ENCODE data around the gene PALB2.

PALB2 gene

DNA sequence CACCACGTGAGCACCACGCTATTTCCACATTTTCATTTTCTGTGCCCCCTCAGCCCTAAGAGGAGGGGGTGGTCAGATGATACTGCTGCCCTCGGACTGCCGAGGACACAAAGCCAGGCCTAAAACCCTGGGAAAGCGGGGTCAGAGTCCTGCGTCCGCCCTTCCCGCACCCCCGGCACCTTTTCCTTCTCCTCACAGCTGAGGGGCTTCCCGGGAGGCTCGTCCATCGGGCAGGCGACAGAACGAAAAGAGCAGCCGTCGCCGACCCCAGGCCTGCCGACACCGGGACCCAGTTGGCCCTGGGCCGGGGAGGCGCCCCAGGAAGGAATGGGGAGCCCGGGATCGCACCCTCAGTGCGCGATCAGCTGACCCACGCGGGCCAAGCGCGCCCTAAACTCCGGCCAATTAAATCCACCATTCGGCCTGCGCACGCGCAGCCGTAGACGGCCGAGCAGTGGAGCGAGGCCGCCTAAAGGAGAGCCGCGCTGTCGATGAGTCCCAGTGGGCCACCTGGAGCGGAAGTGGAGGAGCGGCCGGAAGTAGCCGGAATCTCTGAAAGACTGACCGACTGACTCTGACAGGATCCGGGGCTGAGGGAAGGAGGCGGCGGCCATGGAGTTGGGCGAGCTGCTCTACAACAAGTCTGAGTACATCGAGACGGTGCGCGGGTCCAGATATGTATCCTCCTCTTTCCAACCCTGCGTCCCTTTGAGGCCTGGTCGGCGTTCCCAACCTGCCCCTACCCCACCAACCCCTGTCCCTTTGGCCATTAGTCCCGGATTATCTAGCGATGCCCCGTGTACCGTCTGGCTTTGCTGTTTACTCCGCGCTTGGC, at the start of gene PALB2, which contains the start of gene DCTN5:
TSS of gene PALB2 (minus strand) at position 380 of the 835 bp plus-strand sequence. CDS start at position 227, 153 bp downstream.
TSS of gene DCTN5 (plus strand) at position 536 of the 835 bp plus-strand sequence. CDS start at position 613, 77 bp downstream.
- DNase-seq = peak; percentile 93

DNA sequence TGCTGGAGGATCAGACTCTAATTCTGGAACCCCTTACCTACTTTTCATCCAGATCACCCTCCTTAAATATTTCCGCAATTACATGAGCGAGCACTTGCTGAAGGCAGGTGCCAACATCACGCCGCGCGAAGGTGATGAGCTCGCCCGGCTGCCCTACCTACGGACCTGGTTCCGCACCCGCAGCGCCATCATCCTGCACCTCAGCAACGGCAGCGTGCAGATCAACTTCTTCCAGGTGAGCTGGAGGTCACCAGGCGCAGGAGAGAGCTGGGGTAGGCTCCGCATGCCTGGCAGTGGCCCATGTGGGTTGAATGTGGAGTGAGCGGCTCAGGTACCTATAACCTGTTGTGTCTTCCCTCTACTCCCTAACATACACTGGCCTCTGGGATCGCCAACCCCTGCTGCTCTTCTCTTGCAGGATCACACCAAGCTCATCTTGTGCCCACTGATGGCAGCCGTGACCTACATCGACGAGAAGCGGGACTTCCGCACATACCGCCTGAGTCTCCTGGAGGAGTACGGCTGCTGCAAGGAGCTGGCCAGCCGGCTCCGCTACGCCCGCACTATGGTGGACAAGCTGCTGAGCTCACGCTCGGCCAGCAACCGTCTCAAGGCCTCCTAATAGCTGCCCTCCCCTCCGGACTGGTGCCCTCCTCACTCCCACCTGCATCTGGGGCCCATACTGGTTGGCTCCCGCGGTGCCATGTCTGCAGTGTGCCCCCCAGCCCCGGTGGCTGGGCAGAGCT, 48.5 kb upstream of the PALB2 start:
- no peak for DNase-seq

DNA sequence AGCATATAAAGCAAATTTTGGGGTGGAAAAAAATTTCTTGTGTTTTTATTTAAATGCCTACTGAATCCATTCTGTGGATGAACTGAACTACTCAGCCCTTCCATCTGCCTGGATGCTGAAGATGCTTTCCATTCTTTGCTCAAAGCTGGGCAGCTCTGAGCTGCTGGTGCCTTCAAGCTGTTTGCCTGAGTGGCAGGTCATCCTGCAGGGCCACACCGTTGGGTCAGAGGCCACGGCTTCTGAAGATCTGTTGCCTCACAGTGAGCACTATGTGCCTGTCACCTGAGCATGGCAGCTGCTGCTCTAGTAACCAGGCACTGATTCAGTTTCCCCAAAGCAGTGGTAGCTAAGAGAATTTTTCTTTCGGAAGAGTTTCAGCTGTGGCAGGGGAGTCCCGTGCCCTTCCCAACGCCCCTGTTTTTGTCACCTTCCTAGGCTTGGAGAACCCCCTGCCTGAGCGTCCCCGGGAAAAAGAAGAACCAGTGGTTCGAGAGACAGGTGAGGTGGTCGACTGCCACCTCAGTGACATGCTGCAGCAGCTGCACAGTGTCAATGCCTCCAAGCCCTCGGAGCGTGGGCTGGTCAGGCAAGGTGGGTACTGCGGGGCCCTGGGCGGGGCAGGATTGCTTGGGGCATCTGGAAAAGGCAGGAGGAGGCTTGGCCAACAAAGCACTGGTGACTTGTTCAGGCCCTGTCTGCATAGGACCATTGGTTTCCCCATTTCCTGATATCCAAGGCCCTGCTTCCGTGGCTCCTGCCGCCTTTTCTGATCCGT, 46.1 kb upstream of the PALB2 start:
- no peak for DNase-seq

DNA sequence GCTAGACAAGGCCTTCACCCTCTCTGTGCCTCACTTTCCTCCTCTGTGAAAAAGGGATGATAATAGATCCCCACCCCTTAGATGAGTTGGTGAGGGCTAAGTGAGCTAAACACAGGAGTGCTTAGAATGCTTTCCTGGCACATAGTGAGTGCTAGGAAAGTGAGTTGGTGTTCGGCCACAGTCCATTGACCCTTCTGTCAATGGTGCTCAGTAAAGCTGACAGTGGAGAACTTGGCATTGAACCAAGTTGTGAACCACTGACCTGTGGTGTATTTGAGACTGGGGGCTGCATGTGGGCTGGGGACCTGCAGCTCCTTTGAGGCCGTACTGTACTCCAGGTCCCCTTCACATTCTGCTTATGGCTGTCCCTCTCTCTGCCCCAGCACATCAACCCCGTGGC, 42.4 kb upstream of the PALB2 start:
- no peak for DNase-seq

DNA sequence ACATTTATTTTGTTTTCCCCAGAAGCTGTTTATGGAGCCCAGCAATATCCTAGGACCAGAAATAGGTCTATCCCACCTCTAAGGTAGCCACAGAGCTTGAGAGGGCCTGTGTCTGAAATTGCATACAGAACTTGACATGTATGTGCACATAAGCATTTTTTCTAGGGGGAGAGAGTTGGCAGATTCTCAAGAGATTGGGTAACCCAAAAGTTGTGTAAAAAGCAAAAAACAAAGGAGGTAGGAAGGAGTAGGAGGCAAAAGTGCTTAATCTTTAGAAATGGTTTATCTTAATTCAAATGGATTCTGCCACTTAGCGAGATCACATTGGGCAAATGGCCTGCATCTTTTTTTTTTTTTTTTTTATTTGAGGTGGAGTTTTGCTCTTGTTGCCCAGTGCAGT, 41.1 kb upstream of the PALB2 start:
- no peak for DNase-seq

DNA sequence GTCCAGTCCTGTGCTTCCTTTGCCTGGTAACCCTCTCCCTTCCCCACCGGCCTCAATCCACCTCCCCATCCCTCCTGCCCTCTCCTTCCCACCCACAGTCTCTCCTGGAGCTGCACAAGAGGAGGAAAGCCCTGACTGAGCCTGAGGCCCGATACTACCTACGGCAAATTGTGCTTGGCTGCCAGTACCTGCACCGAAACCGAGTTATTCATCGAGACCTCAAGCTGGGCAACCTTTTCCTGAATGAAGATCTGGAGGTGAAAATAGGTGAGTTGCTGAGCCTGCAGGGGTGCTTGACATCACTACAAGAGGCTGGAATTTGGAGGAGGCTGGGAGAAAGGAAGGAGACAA, 38.9 kb upstream of the PALB2 start:
- DNase-seq = no peak

DNA sequence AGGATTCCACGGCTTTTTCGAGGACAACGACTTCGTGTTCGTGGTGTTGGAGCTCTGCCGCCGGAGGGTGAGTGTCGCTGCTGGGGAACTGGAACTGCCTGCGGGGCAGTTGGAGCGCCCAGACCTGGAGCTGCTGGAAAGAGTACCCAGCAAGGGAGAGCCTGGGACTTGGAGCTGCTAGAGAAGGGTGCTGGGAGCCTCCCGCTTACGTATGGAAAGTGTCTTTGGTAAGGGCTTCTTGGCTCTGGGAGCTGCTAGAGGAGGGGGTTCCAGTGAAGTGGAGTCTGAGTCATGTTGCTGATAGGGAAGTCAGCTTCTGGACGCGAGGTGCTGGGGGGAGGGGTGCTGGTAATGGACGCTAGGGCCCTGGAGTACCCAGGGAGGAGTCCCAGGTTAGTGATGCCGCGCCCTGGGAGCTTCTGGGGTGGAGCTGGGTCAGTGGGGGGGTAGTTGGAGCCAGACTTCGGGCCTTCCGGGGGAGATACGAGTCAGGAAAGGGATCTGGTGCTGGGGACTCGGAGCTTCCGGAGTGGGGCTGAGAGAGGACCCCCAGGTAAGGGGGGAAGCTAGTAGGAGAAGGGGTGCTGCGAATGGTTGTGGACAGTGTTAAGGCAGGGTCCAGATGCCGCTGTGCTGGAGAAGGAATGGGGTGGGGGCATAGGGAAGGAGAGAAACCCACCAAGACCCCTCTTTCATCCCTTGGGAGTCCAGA, 38.3 kb upstream of the PALB2 start:
- DNase-seq = peak; percentile 42

DNA sequence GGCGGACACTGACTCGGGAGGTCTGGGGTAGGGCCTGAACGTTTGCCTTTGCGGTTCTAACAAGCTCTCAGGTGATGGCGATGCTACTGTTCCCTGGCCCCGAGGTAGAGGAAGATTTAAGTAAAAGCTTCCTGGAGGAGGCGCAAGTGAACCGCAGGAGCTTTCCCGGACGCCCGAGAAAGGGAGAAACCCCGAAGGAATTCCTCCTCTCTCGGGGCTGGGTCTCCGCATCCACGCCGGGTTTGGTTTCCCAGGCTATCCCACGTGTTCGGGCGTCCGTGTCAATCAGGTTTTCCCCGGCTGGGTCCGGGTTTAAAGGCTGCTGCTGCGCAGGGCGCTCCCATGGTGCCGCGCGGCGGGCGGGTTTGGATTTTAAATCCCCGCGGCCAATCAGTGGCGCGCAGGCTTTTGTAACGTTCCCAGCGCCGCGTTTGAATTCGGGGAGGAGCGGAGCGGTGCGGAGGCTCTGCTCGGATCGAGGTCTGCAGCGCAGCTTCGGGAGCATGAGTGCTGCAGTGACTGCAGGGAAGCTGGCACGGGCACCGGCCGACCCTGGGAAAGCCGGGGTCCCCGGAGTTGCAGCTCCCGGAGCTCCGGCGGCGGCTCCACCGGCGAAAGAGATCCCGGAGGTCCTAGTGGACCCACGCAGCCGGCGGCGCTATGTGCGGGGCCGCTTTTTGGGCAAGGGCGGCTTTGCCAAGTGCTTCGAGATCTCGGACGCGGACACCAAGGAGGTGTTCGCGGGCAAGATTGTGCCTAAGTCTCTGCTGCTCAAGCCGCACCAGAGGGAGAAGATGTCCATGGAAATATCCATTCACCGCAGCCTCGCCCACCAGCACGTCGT, 37.5 kb upstream of the PALB2 start, which contains the start of gene PLK1:
TSS of gene PLK1 (plus strand) at position 460 of the 844 bp plus-strand sequence. CDS start at position 504, 44 bp downstream.
- peak; percentile 61 for DNase-seq

DNA sequence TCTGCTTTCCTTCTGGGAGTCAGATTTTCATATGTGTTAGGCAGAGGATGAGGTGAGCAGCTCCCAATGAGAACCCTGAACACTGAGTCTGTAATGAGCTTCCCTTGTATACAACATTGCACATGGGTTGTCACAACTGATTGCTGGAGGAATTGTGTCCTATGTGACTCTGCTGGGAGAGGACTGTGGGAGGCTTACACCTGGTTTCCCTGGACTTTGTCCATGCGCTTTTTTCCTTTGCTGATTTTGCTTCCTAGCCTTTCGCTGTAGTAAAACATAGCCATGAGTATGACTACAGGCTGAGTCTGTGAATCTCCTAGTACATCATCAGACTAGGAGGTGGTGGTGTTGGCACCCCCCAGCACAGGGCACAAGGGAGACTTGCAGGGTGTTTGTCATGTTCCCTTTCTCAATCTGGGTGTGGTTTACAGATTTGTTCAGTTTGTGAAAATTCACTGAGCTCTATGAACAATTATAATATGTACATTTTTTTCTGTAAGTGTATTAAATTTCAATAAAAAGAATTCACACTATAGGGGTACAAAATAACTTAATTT, 35.9 kb upstream of the PALB2 start:
- DNase-seq = no peak

DNA sequence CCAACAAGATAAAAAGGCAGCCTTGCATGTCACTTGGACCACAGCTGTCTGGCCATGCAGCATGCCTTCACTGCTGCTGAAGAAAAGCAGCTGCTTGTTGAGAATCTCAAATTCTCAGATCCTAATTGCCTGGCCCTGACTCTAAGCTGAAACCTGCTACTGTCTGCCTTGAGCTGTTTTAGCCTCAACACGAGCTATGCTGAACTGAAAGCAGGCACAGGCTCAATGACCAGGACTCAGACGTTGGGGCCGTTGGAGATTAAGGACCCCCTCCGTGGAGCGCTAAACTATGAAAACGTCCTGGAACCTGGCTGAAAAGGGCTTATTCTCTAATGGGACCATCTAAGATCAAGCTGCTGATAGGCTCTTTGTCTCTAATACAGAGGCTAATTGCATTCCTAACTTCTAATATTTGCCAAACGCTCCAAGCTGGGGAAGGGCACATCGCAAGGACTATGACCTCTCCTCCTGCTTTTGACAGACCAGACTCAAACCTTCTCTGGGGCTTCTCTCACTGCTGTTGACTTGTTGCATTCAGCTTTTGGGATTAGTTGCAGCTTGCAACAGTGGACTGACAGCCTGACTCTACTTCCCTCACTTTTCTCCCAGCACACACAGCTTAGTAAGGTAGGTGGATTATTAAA, 33.0 kb upstream of the PALB2 start:
- DNase-seq = no peak

DNA sequence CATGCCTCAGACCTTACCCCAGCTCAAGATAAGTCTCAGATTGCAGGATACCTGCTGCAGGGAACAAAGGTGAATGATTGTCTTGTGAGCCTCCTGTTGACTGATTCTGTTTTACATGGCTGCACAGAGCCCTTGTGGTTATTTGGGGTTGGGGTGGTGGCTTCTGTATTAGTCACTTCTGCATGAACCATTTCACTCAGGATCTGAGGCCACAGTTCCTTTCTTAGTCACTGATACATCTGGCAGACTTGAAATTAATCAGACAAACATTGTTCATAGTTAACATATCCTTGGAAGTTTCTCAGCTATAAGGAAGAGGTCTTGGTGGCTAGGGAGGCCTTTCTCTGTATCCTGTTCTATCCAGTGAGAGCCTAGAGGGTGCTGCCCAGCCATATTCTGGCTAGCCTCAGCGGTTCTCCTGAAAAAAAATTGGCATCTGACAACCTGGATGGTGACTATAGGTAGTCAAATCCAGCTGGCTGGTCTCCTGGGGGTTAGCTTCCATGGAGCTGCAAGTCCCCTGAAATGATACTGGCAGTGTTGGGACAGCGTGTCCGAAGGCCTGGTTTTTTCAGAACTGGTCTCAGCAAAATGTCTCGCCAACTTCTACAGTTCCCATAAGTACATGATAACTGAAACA, 29.1 kb upstream of the PALB2 start:
- no peak for DNase-seq

DNA sequence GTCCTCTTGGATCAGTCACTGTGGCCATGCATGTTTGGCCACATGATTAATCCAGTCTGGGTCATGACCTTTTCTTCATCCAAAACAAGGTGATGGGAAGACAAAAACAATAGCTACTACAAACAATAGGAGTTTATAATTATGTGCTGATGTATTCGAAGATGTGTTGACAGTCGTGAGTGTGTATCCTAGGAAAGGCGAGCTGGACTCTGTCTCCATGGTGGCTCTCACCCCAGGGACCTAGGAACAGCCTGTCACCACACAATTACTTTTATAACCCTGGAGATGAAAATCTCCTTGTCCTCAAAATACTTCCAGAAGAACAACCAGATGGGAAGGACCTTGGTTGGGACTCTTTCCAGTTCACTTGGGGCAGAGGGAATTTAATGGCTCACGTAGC, 27.8 kb upstream of the PALB2 start:
- DNase-seq = no peak

DNA sequence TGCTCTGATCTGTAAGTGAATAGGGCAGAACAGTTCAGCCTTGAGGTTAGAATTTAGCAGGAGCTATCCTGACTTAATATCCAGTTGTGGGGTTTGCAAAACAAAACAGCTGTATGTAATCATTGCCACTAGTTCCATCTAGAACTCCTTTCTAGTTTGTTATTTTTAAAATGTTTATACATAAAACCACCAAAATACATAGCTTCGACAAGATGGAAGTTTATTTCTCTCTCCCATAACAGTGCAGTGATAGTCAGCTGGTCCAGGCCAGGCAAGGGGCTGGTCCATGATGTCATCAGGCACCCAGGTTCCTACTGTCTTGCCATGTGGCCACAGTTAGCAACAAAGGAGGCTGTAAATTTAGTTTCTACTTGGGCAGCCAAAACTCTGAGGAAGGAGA, 27.1 kb upstream of the PALB2 start:
- DNase-seq = no peak

DNA sequence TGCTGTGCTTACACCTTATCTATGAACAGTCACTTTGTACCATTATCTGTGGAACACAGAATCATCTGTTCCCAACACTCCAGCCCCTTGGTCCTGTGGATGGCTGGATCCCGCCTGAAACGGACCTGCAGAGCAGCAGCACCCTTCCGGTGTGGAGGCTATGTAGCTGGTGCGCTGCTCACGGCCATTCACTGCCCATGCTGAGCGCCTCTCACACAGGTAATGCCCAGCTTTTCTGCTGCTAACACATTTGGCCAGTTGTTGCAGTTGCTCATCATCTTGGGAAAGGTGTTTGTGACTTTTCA, 26.2 kb upstream of the PALB2 start:
- DNase-seq = no peak

DNA sequence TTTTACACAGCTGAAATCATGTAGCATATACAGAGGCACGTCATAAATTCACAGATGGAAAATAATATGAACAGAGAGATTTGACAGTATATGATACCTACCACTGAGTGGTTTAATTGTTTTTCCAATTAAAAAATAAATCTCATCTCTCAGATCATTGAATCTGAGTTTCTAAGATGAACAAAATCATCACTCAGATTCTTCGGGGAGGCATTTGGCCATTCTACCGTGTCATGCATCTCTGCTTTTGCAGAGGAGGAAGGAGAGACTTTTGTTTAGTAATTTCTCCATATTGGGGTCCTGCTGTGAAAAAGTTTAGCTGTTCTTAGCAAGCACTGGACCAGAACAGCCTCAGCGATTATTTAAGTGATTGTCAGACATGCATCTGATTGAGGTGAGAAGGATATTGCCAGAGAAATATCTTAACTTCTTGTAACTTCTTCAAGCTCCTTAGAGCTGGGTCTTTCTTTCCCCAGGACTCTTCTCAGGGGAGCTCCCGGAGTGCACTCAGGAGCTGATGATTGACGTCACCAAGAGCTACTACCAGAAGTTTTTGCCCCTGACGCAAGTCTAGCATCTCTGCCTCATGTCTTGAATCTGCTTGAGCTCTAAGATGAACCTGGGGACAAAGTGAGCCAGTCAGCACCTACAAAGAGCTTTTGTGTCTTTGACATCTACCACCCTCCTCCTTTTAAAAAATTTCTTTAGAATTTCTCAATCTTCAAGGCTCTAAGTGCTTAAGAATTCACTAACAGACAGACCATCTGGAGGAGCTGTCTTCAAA, 25.7 kb upstream of the PALB2 start:
- DNase-seq = no peak

DNA sequence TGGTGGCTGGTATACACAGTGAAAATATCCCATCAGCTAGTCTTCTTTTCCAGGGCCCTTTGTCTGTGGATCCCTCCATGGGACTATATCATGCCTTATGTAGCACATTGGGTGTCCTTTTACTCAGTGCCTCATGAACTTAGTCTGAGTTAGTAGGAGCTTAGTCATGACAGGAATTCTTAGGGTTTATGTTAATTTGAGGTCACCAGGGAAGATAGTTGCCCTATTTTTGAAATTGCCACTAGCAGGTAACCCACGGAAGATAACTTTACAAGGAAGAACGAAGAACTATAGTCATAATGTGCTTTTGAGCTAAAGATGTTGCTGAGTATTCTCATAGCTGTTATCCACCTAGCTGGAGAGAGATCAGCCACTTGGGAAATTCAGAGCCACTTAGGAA, 22.8 kb upstream of the PALB2 start:
- no peak for DNase-seq

DNA sequence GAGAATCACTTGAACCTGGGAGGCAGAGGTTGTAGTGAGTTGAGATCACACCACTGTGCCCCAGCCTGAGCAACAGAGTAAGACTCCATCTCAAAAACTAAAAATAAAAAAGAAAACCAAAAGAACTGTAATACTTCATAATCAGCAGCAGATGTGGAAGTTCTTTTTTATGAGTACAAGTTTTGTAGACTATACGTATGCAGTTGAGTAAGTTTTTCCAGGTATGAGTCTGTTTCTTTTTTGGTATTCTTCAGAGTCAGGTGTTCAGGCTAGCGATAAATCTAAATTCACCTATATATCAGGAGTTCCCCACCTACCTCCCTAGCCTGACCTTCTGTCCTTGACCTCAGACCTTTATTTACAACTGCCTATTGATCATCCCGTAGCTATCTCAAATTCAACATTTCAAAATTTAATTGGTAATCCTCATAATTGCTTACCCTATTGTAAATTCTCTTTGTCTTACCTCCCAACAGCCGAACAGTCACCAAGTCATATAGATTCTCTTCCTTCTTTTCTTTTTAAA, 10.9 kb upstream of the PALB2 start:
- no peak for DNase-seq

DNA sequence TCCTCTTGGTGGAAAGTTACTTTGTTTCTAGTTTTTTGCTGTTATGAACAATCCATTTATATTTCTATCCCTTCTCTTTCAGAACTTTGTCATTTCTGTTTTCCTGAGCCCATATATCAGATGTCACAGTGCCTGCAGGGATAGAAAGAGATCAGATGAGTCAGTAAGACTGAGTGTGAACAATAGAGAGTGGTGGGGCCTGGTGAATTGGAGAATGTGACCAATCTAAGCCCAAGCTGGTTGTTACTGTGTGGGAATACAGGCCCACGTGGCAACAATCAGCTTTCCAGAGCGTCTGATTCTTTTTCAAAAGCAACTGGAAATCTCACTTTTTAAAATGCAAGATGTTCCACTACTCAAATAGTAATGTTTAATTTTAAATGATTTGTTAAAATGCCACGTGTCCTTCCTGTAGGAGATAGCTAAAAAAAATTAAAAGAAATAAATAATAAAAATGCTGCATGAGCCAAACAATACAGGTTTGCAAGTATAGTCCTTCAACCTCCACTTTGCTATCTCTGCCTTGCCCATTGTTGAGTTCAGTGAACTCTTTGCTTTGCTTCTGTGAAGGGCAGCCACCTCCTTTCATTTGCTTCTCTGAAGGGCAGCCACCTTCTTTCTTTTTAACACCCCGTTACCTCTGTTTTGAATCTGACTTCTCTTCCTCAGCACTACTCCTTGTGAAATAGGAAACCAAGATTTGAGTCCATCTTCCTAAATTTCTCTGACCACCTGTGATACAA, 9.7 kb upstream of the PALB2 start:
- DNase-seq = no peak

Data from DMS79 treated with DMSO at 0.1 percent for 48 hours (cell line).